ENCODE measurements around the gene METTL21C.

The METTL21C gene

GRCh38 chr13:102697264-102697663 lies 2.4 kb upstream of the METTL21C start:
- no peak for DNase-seq

DNA sequence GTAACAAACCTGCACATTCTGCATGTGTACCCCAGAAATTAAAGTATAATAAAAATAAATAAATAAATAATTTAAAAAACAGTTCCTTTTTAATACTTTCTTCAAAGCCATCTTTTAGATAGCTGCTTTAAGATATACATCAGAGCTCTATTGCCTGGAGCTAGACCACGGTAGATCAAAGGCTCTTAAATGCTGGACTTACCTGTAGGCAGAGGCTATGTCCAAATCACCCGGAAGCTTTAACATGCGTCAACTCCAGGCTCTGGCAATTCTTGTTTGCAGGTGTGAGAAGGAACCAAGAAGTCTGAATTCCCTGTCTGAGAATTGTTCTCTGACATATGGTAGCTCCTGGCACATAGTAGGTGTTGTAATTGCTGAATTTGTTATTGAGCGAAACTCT lies 1.6 kb upstream of the METTL21C start:
- DNase-seq, result no peak

DNA sequence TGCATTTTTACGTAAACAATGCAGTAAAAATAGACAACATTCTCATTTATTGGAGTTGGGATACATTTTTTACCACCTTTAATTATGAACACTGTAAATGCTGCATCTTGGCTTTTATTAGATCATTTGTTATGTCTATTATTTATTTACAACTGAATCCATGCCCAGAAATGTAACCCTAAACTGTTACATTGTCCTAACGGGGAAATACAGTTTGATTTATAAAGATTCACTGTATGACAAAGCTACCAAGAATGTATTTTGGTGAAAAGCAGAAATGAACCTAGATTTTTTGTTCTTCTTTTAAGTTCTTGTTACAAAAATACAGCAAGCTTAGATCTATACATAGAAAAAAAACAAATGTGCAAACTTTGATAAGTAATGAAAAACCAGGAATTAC lies 1.1 kb downstream of the METTL21C start:
- peak; percentile 21 for DNase-seq

DNA sequence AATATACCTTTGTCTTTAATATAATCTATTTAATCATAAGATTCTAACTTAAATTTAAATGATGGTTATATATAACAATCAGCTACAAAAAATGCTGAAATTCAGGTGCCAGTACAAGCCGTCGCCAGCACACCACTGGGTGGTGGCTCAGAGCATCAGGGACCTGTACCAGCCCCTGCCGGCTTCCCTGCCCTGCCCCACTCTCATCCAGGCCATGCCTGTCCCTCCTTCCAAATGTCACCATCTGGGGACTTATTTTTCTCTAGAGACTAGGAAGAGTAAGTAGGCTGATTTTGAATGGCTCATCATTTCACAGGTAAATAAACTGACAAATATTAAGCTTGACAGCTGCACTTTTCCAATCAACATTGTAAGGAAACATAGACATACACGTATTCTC lies 1.6 kb downstream of the METTL21C start:
- no peak for DNase-seq

DNA sequence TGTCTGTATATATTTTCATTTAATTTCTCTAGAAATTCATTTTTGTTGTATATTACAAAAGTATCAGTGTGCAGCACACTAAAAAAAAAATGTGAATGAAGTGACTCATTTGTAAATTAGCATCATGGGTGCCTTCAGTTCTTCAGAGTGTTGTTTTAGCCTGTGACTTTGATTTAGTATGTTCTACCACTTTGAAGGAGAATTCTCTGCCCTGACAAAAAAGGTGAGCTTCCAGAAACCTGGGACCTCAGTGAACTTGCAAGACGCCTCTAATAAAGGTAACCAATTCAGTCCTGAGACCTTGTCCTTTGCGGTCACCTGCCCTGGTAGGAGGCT lies 2.4 kb downstream of the METTL21C start:
- no peak for DNase-seq

GRCh38 chr13:102690883-102691282 lies 4.0 kb downstream of the METTL21C start:
- no peak for DNase-seq

DNA sequence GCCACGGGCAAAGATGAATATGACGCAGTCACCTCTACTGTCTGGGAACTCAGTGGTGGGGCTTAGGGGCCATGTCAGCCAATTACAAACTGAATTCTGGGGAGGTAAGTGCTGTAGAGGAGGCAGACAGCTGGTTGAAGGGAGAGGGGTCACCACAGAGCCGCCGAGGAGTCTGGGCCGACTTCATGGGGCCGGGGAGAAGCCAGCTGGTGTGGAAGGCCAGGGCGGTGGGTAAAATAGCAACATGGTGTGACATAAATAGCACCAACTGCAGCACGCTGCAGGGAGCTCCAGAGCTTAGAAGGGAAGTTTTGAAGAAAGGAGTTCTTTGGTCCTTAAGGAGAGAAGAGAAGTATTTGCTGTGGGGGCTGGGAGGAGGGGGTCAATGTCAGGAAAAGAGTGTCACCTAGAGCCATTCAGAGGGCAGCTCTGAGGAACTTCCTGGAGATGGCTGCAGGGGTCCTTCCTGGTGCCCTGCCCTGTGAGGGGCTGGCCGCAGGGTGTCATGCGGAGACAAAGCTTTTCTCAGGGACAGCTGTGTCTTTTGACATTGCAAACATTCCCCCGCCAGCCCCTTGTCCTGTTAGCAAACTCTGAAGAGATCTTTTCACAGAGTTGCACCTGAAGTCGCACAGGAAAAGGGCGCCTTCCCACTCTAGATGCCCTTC lies 6.4 kb downstream of the METTL21C start:
- DNase-seq, result no peak

DNA sequence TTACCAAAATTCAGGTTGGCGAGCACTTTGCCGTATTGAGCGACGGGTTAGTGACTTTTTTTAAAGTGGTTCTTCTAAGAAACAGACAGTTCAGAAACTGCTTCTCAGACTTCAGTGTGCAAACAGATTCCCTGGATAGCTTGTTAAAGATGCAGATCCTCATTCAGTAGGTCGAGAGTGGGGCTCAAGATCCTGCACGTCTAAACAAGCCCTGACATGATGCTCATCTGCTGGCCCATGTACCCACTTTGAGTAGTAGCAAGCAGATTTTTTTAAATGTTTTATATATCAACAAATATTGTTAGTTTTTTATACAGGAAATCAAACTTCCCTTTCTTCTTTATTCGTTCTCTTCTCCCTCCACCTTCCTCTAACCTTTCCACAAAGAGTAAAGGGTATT lies 7.3 kb downstream of the METTL21C start:
- no peak for DNase-seq

DNA sequence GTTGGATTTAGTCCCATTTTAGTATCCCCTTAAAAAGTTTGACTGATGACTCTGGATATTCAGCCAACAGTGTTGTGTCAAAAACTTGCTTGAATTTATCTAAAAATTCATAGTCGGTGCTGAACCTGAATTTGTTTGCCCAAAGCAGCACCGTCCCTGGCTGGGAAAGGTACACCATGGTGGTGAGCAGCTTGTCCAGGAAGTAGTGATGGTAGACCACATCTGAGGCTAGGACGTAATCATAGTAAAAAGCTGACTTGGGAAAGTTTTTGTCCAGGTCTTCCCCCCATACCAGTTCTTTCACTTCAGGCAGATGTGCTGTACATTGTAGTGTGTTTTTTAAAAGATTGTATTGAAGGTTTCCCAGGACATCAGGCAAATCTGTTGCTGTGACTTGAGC lies 8.8 kb downstream of the METTL21C start:
- DNase-seq, result no peak

DNA sequence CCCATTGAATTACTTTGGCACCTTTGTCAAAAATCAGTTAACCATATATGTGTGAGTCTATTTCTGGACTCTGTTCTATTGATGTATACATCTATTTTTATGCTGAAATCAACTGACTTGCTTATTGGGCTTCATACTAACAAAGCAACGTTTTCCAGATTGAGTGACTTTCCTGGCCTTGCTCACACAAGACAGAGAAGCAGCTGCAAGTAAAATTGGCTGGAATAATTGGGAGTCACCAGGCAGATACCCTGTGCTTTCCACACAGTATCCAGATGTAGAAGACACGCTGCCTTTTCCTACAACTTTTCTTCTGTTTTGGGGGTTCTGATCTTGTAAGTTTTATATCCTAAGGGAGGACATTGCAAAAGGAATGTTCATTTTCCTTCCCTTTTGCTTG lies 11.2 kb downstream of the METTL21C start:
- DNase-seq, result no peak

DNA sequence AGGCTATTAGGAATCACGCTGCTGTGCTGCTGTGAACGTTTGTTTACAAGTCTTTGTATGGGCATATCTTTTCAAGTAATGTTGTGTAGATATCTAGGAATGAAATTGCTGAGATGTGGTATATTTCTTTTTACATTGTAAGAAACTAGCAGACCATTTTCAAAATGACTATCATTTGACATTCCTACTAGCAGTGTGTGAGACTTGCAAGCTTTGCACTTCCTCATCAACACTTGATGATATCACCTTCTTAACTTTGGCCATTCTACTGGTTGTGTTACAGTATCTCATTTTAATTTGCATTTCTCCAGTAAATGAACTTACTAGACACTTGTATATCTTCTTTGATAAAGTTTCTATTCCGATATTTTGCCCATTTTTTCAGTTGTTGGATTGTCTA lies 12.1 kb downstream of the METTL21C start:
- DNase-seq, result no peak

- no peak for DNase-seq
Measured at GRCh38 chr13:102682211-102682610, 12.6 kb downstream of the METTL21C start.

DNA sequence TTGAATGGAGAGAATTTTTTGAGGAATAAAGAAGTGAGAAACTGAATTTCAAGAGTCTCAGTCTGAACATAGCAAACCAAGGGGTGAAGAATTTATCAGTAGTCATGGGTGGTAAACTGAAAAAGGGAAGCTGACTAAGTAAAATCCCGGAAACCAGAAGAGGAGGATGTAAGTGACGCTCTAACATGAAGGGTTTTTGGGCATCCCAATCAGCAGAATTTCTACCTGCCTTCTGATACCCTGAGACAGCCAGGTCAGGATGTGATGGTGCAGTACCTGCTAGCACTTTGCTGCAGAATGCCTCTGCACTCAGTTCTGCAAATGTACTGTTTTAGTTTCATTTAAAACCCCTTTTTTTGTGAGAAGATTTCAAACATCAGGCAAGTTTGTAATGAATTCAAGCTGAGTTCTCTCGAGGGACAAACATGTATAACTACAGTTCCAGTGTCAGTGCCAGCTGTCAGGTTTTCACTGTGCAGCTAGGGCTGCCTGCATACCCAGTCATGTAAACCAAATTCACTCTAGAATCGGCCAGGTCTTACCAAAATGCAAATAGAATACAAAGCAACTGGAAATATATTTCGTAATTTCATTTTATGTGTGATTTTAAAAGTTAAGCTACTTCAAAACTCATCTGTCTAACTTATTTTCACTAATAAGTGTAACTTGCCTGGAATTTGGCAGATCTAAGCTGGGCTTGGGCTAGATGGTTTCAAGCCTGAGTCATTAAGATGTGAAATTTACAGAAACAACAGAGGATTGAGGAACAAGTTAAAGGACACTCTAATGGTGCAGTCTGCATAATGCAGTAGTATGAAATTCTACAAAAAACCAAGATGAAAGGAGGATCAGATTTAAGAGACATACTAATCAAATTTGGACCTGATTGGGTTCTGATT lies 13.8 kb downstream of the METTL21C start:
- peak; percentile 24 for DNase-seq

DNA sequence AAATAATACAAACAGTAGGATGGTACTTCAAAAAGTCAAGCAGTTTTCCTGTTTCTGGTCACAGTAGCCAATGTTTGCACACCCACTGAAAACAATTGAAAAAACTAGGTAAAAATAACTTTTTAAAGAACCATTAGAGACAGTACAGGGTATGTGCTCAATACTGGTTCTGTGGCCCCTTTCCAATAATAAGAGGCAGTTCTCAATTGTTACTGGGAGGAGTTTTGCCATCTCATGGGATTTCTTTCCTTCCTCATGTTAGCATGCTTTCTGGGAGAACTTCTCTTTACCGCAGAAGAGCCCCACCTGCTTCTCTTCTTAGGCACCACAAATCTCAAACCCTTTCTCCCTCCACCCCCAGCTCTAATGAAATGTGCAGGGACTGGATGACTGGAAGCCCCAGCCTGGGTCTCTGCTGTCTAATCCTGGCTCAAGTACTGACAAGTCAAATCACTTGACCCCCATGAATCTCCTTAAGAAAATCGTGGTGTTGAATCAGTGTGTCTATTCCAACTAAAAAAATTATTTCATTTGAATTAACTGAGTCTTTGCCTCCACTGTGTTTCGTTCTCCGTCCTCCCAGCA lies 14.6 kb downstream of the METTL21C start:
- DNase-seq, result no peak

DNA sequence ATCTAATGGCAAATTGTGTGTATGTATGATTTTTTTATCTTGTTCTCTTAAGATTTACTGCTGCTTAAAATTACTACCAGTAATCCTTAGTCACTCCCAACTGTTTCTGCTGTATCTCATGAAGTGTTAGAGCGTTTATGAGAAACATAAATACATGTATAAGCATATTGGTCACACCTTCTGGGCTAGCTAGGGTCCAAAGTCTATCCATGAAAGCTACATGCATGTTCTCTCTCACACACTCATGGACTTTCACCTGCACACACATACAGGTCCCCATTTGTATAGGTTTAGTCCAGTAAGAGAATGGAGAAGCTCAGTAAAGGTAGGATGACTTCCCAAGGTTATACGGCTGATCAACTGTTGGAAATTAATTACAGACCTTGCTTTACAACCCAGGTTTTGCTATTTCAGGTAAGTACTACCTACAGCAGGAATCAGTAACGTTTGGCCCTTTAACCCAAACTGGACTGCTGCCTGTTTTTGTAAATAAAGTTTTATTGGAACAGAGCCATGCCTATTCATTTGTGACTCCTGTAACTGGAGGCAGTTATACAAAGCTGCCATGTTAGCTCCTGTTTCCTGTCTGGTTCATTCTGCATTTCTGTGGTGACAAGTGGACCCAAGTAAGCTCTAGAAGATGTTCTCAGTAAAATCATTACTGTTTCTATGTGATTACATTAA lies 15.3 kb downstream of the METTL21C start:
- DNase-seq, result no peak

DNA sequence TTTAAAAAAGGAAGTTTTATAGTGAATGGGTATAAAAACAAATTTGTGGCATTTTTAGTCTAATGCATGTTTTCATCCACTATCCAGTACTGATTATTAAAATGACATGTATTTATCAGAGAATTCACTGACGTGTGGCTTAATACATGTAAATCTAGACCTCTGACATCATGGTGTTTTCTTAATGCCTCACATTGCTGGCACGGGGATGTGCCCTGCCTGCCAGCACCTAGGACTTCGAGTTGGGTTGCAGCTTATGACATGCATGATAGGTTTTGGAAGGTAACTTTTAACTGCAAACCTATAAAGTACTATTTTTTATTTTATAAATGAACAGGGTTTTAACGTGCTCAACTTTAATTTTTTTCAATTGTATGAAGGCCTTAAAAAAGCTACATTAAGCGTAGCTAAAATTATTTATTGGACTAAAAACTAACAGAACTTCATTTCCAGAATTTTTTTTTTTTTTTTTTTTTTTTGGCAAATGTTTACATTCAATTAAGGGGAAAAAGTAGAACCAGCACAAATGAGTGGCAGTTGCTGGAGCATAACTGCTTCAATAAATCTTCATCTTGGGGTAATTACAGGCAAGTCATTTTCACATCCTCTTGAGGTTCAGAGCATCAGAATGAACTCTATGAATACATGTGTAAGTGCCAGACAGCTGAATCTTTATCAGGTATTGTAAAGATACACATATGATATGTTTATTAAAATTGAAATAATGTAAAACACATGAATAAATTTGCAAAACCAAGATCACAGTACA lies 16.3 kb downstream of the METTL21C start:
- no peak for DNase-seq

GRCh38 chr13:102677122-102677521 lies 17.7 kb downstream of the METTL21C start:
- no peak for DNase-seq

- DNase-seq, result no peak
Measured at GRCh38 chr13:102675115-102675514, 19.7 kb downstream of the METTL21C start.

DNA sequence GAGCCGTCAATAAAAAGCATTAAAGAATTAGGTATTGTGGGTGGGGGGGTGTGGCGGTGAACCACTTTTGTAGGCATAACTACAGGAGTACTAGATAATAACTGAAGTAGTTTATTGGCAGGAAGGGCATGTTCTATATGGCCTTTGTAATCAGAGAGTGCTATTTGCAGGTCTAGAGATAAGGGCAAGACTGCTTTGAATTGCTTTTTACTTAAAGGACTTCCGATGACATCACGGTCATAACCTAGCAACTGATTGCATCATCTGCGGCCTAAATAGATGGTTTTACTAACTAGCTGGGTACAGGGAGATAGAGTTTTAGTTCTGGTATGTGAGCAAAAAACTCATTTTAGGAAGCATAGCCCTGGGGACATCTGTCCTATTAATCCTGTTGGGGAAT lies 24.7 kb downstream of the METTL21C start:
- DNase-seq, result no peak

DNA sequence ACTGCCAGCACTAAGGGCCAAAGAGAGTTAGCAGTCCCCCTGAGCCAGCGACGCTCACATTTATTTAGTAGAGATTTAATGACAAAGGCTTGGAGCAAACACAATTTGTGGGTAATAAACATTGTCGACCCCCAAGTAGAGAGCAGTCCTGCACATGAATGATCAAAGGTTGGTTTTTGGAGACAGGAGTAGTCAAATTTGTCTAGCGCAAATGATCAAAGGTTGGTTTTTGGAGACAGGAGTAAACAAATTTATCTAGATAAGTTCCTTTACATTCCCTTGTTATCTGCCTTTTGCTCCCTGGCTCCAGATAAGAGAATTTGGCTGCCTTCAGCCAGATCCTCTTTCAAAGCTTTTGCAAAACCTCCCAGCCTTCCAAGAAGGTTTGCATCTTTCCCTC lies 26.9 kb downstream of the METTL21C start:
- DNase-seq, result no peak

DNA sequence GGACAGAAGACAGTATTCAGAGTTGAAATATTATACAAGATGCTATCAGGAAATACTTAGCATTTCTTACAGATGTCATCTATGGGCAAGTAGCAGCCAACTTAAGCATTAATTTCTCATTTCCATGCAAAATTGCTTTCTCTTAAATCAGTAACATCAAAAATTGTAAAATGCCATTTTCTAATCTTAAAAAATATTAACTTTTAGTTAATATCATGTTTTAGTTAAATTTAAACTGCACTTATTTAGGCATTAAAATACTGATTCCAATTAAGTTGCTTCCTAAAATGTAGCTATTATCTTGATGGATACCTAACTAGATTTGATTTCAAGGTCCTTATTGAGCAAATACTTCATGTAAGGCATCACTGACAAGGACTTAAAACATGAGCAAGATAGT lies 27.8 kb downstream of the METTL21C start:
- DNase-seq, result no peak

- no peak for DNase-seq
Measured at GRCh38 chr13:102659168-102659713, 35.6 kb downstream of the METTL21C start.

- DNase-seq, result no peak
Measured at GRCh38 chr13:102658660-102659059, 36.2 kb downstream of the METTL21C start.

All from EL (cell line).